NB4 (cell line): Measurements from ENCODE around the gene CBFA2T3.

ENCODE experiments used
- CTCF ChIP-seq: IDR thresholded peaks from one replicate; pipeline ENCODE4 v1.5.1; 2012; ENCODE audit warnings: low read depth, low read length
- MAX ChIP-seq: IDR thresholded peaks from 2 replicates; pipeline ENCODE4 v1.6.1; 2011; ENCODE audit warnings: low read depth, low read length
- POLR2A ChIP-seq: IDR thresholded peaks from 2 replicates; pipeline ENCODE4 v1.6.1; 2011; ENCODE audit warnings: mild to moderate bottlenecking; ENCODE audit not compliant: insufficient read length; ENCODE audit errors: extremely low read depth

GRCh38 chr16:88977812-88978607 lies 1.0 kb upstream of the CBFA2T3 start:
- TF ChIP-seq CTCF (no peak), MAX (no peak), POLR2A (no peak)
